Kasumi-1 (cell line): ENCODE measurements around the gene C10orf53.
"Not testable (repeated sequence)": the region's sequence is repeated elsewhere in the genome, so short reads cannot be mapped to it uniquely, and the experiment has no call there.

Experiments used
- DNase-seq, 2 experiments: peaks; one replicate each; lab custom pipeline; 2025; lab: John Stamatoyannopoulos, UW

Gene C10orf53

DNA sequence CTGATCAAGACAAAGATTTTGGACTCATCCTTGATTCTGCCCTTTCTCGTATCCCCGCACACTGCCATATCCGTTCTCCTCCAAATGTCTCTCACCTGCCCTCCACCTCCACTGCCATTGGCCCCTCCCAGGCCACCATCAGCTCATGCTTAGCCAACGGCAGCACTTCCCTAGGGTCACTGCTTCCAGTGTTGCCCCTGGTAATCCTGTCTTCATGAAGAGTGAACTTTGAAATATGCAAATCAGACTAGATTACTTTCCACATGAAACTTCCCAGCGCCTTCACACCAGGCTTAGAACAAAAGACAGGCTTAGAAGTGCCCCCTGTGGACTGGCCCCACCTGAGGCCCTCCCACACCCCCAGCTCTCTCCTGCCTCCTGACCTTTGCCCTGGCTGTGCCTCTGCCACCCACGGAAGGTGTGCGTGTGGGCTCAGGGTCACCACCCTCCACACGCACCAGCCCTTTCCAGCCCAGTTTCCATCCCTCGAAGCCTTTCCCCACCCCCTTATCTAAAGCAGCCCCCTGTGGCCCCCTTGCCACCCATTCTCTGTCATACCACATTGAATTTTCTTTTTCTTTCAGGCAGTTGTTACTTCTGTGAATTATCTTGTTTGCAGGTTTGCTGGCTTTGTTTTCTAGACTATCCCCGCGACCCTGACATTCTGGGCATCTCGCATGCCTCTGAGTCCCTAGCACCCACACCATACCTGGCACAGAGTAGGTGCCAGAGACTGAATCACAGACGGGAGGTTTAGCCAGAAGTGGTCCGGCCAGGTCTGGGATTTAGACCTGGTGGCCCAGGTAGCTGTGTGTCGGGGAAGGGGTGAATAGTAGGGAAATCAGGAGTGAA is 26.8 kb upstream of the C10orf53 start:
- no peak for DNase-seq

GRCh38 chr10:49653273-49653929 is 26.1 kb upstream of the C10orf53 start:
- DNase-seq = no peak

- DNase-seq = no peak
These were observed 25.3 kb upstream of the C10orf53 start for GRCh38 chr10:49654036-49654693.

GRCh38 chr10:49655099-49655498 is 24.4 kb upstream of the C10orf53 start:
- DNase-seq = no peak

GRCh38 chr10:49656845-49657493 is 22.5 kb upstream of the C10orf53 start:
- DNase-seq = no peak

DNA sequence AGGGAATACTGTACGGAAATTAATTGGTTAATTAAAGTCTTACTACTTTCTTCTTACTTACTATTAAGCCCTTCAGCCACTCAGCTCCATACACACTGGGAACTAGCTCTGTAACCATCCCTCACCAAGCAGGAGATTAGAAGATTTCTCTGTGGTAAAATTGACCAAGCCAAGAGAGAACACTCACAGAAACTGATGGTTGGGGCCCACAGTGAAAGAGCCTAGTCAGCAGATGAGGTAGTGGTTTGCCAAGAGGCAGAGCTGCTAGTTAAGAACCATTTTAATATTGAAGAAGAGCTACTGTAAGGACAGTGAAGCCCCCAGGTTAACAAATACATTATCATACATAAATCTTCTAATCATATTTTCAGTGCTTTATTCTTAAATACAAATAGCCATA is 21.8 kb upstream of the C10orf53 start:
- no peak for DNase-seq

GRCh38 chr10:49661140-49661856 is 18.2 kb upstream of the C10orf53 start:
- DNase-seq = no peak

DNA sequence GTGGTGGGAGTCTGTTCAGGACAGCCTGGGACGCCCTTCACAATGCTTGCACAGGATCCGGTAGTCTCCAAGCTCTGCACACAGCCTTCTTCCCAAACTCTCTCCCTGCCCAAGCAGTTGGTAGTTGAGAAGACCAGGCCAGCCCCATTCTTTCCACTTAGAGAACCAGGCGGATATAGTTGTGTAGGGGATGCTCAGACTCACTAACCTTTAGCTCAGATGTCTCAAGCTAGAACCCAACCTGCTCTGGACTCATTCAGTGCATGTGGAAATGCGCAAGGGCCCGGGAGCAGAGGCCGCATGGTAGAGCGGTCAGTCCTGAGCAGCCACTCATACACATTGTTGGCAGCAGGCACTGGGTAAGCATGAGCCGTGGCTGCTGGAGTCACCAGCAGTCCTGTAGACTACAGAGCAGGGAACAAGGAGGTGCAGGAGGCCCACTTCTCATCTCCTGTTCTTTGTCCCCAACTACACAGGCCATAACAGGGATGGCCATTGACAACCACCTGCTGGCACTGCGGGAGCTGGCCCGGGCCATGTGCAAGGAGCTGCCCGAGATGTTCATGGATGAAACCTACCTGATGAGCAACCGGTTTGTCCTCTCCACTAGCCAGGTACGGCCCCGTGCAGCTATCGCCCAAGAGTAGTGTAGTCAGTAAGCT is 17.2 kb upstream of the C10orf53 start:
- no peak for DNase-seq

GRCh38 chr10:49663596-49663995 is 15.9 kb upstream of the C10orf53 start:
- no peak for DNase-seq

DNA sequence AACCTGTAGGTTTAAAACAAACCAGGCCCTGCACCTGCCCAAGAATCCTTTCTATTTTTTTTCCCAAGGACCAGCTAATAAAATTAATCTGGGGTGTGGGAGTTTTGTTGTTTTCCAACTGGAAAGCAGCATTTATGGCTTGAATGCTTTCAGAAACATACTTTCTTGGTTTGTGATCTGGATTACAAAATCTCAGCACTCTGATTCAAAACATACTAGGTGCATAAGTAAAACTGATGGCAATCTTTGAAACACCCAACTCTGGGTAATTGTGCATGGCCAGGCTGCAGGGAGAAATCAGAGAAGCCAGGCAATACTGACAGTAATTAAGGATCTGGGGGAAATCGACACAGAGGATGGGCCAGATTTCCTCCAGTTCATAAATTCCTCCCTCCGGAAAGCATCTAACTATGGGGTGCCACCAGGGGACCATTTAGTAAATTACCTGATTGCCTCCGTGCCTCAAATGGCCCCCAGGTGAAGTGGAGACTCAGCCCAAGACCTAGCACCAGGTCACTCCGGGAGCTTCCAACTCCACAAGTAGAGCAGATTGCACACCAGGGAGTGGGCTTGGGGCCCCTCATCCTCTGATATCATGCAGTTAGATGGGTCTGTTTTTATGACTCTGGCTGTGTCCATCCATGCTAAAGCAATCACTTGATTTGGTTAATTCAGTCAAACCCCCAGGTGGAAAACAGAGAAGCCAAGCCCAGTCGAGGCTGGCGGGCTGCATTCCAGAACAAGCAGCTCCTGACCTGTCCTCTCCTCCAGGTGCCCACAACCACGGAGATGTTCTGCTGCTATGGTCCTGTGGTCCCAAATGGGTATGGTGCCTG is 15.2 kb upstream of the C10orf53 start:
- no peak for DNase-seq

GRCh38 chr10:49664842-49665355 is 14.6 kb upstream of the C10orf53 start:
- DNase-seq = no peak

- DNase-seq = no peak
These were observed 13.3 kb upstream of the C10orf53 start for GRCh38 chr10:49666054-49666615.

- DNase-seq = no peak
These were observed 12.8 kb upstream of the C10orf53 start for GRCh38 chr10:49666685-49667084.

DNA sequence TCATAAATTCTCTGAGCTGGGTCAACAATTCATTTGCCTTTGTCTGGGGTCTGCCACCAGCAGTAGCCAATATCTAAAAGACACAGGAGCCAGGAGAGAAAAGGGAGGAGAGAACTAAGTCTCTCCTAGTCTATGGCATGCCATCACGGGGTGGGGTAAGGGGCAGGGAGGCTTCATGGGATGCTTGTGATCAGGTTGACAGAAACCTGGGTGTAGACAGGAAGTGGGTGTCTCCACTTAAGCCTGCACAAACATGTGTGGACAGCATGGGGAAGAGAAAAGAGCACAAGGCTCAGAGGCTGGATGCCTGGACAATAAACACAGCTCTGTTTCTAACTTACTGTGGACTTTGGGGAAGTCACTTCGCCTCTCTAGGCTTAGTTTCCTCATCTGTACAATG is 11.5 kb upstream of the C10orf53 start:
- DNase-seq = no peak

DNA sequence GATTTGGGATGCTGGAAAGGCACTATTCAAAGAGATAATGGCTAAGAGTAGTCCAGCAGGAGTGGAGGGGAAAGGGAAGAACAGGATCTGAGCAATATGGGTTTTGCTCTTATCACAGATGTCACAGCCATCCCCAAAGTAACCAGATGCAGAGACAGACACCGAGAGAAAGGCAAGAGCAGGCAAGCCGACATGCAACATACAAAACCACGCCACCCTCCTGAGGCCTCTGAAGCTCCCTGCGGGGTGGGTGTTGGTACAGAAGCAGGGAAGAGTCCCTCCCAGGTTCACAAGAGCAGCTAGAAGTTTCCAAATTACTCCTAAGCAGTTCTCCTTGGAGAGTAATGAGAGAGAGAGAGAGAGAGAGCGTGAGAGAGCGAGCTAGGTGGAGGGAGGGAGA is 10.8 kb upstream of the C10orf53 start:
- DNase-seq = no peak

- DNase-seq = no peak
These were observed 498 bp upstream of the C10orf53 start for GRCh38 chr10:49678827-49679479.

DNA sequence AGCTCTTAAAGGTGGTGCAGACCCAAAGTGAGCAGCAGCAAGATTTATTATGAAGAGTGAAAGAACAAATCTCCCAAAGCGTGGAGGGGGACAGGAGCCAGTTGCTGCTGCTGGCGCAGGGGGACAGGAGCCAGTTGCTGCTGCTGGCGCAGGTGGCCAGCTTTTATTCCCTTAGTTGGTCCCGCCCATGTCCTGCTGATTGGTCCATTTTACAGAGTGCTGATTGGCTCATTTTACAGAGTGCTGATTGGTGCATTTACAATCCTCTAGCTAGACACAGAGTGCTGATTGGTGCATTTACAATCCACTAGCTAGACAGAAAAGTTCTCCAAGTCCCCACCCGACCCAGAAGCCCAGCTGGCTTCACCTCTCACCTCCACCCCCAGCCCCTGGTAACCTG is 3.0 kb downstream of the C10orf53 start:
- not testable (repeated sequence) for DNase-seq

GRCh38 chr10:49682879-49683278 is 3.4 kb downstream of the C10orf53 start:
- DNase-seq = no peak

DNA sequence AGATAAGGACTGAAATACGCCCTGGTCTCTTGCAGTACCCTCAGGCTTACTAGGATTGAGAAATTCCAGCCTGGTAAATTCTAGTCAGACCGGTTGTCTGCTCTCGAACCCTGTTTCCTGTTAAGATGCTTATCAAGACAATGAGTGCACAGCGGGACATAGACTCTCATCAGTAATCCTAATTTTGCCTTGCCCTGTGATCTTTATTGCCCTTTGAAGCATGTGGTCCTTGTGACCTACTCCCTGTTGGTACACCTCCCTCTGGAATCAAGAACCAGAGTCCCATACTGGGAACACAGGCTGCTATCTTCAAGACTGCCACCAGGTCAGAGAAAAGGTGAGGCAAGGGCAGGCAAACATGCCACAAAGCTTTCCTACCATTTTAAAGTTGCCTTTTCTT is 7.2 kb downstream of the C10orf53 start:
- DNase-seq = no peak
